ENCODE results near the gene AMPD2. TPM values are rescaled to one million over a fixed set of nuclear protein-coding genes. Genes with fewer than 3 reads are reported as not detected.

The AMPD2 gene
- total RNA-seq, 1 experiment from 2014 or later: 34.0 TPM

GRCh38 chr1:109579491-109579890, 40.1 kb upstream of the AMPD2 start:
- Mint-ChIP-seq H3K9me3 (ENCODE audit: low read depth, unreplicated experiment) (no peaks in the 10 kb centered on the region), H3K27me3 (ENCODE audit: unreplicated experiment) (no peaks in the 10 kb centered on the region), H3K4me1 (ENCODE audit: low read depth, unreplicated experiment) (no peaks in the 10 kb centered on the region), H3K36me3 (ENCODE audit: insufficient read depth, unreplicated experiment) (peaks cover 13% of the 10 kb centered on the region), H3K4me3 (ENCODE audit: low read depth, unreplicated experiment) (no peak overlapping the region), H3K27ac (ENCODE audit: unreplicated experiment) (no peak overlapping the region)
- TF ChIP-seq, protein P1, sequence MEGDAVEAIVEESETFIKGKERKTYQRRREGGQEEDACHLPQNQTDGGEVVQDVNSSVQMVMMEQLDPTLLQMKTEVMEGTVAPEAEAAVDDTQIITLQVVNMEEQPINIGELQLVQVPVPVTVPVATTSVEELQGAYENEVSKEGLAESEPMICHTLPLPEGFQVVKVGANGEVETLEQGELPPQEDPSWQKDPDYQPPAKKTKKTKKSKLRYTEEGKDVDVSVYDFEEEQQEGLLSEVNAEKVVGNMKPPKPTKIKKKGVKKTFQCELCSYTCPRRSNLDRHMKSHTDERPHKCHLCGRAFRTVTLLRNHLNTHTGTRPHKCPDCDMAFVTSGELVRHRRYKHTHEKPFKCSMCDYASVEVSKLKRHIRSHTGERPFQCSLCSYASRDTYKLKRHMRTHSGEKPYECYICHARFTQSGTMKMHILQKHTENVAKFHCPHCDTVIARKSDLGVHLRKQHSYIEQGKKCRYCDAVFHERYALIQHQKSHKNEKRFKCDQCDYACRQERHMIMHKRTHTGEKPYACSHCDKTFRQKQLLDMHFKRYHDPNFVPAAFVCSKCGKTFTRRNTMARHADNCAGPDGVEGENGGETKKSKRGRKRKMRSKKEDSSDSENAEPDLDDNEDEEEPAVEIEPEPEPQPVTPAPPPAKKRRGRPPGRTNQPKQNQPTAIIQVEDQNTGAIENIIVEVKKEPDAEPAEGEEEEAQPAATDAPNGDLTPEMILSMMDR (IDR thresholded peaks at IDR 0.05; ENCODE audit: unreplicated experiment): no peak
- no peak for DNase-seq
- CTCF ChIA-PET: no interaction called here
- intact Hi-C loops (cut with micrococcal nuclease; ENCODE audit: unreplicated experiment): no loop called here
- BruUV-seq (replicated peaks): no TSS peak

GRCh38 chr1:109582021-109582420, 37.6 kb upstream of the AMPD2 start:
- no peak for DNase-seq
- Mint-ChIP-seq H3K27me3 (ENCODE audit: unreplicated experiment) (no peaks in the 10 kb centered on the region), H3K9me3 (ENCODE audit: low read depth, unreplicated experiment) (no peaks in the 10 kb centered on the region), H3K36me3 (ENCODE audit: insufficient read depth, unreplicated experiment) (peaks cover 10% of the 10 kb centered on the region), H3K4me1 (ENCODE audit: low read depth, unreplicated experiment) (no peaks in the 10 kb centered on the region), H3K4me3 (ENCODE audit: low read depth, unreplicated experiment) (no peak overlapping the region), H3K27ac (ENCODE audit: unreplicated experiment) (no peak overlapping the region)
- BruUV-seq (replicated peaks): no TSS peak
- CTCF ChIA-PET: no interaction called here
- intact Hi-C loops (cut with micrococcal nuclease; ENCODE audit: unreplicated experiment): no loop called here
- TF ChIP-seq, protein P1 (IDR thresholded peaks at IDR 0.05; ENCODE audit: unreplicated experiment): no peak

DNA sequence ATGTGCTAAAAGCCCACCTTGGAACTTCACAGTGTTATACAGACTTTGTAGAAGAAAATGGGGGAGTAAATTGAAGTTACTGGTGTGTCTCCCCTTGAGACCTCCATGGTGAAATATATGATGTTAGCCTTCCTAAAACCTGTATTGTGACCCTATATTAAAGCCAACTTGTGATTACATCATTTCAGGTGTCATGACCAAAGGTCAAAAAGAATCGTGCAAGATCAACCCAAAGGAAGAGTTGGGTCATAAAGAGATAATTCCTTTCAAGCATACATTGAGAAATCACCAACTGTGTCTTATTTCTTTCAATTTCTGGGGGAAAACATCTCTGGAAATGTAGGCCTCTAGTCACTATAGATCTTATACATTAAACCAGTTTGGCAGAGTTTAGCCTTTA, 34.9 kb upstream of the AMPD2 start:
- Mint-ChIP-seq H3K4me1 (ENCODE audit: low read depth, unreplicated experiment) (no peaks in the 10 kb centered on the region), H3K9me3 (ENCODE audit: low read depth, unreplicated experiment) (no peaks in the 10 kb centered on the region), H3K27me3 (ENCODE audit: unreplicated experiment) (no peaks in the 10 kb centered on the region), H3K27ac (ENCODE audit: unreplicated experiment) (no peak overlapping the region), H3K4me3 (ENCODE audit: low read depth, unreplicated experiment) (no peak overlapping the region), H3K36me3 (ENCODE audit: insufficient read depth, unreplicated experiment) (peaks cover 23% of the 10 kb centered on the region)
- no peak for DNase-seq
- TF ChIP-seq, protein P1 (IDR thresholded peaks at IDR 0.05; ENCODE audit: unreplicated experiment): no peak
- CTCF ChIA-PET: no interaction called here
- BruUV-seq (replicated peaks): no TSS peak
- intact Hi-C loops (cut with micrococcal nuclease; ENCODE audit: unreplicated experiment): no loop called here

- Mint-ChIP-seq H3K4me1 (ENCODE audit: low read depth, unreplicated experiment) (no peaks in the 10 kb centered on the region), H3K9me3 (ENCODE audit: low read depth, unreplicated experiment) (no peaks in the 10 kb centered on the region), H3K27ac (ENCODE audit: unreplicated experiment) (no peak overlapping the region), H3K4me3 (ENCODE audit: low read depth, unreplicated experiment) (no peak overlapping the region), H3K36me3 (ENCODE audit: insufficient read depth, unreplicated experiment) (peaks cover 23% of the 10 kb centered on the region), H3K27me3 (ENCODE audit: unreplicated experiment) (no peaks in the 10 kb centered on the region)
- intact Hi-C loops (cut with micrococcal nuclease; ENCODE audit: unreplicated experiment): no loop called here
- TF ChIP-seq, protein P1 (IDR thresholded peaks at IDR 0.05; ENCODE audit: unreplicated experiment): no peak
- BruUV-seq (replicated peaks): no TSS peak
- no peak for DNase-seq
- CTCF ChIA-PET: no interaction called here
Observed at GRCh38 chr1:109586055-109586454, 33.6 kb upstream of the AMPD2 start.

DNA sequence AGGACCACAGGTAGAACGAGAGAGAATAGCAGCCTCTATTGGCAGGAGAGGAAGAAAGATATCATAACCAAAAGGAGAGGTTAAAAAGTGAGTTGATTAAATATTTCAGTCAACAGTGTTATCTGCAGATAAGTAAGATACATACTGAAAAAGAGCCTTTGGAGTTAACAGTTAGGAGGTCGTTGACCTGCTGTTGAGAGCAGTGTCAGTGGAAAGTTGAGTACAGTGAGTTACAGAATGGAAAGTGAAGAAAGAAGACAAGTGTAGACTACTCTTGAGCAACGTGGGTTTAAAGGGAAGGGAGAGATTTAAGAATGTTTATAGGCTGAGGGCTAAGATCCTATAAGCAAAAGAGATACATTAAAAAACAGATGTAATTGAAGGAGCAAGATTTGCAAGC, 30.5 kb upstream of the AMPD2 start:
- Mint-ChIP-seq H3K4me3 (ENCODE audit: low read depth, unreplicated experiment) (no peak overlapping the region), H3K4me1 (ENCODE audit: low read depth, unreplicated experiment) (no peaks in the 10 kb centered on the region), H3K27me3 (ENCODE audit: unreplicated experiment) (no peaks in the 10 kb centered on the region), H3K27ac (ENCODE audit: unreplicated experiment) (no peak overlapping the region), H3K36me3 (ENCODE audit: insufficient read depth, unreplicated experiment) (peaks cover 29% of the 10 kb centered on the region), H3K9me3 (ENCODE audit: low read depth, unreplicated experiment) (no peaks in the 10 kb centered on the region)
- intact Hi-C loops (cut with micrococcal nuclease; ENCODE audit: unreplicated experiment): no loop called here
- no peak for DNase-seq
- BruUV-seq (replicated peaks): no TSS peak
- CTCF ChIA-PET: no interaction called here
- TF ChIP-seq, protein P1 (IDR thresholded peaks at IDR 0.05; ENCODE audit: unreplicated experiment): no peak

Data from Calu3 (cell line).